AG04449 (cell line): Measurements from ENCODE around the gene MXD4.

Source experiments
- CTCF ChIA-PET: fragments of 350-600 bp; formaldehyde crosslinking; extraction: SDS; loops from one replicate; lab custom pipeline; 2021; ENCODE audit warnings: antibody characterized with exemption; lab: Yijun Ruan, JAX
- POLR2A ChIA-PET: fragments of 400-600, 350-600 bp; formaldehyde crosslinking; extraction: SDS; loops from one replicate; lab custom pipeline; 2020; ENCODE audit warnings: antibody characterized with exemption, inconsistent platforms; lab: Yijun Ruan, JAX
- DNase-seq: peaks from one replicate; pipeline ENCODE4 v3.0.0-alpha.2; 2010; ENCODE audit warnings: low read depth, low spot score
- H3K4me3 ChIP-seq: 2 replicates; pipeline ENCODE4 v1.5.1; 2011; ENCODE audit warnings: low read depth, mild to moderate bottlenecking, control low read depth, low read length
- CTCF ChIP-seq: IDR thresholded peaks from one replicate; pipeline ENCODE4 v1.5.1; 2011; ENCODE audit warnings: mild to moderate bottlenecking, moderate library complexity, low read length, control low read depth, inconsistent platforms; ENCODE audit not compliant: insufficient read depth; ENCODE audit errors: missing control alignments

Gene MXD4

GRCh38 chr4:2303686-2304320 lies 41.9 kb upstream of the MXD4 start:
- no peak overlapping the region for H3K4me3 ChIP-seq
- no peak for TF ChIP-seq CTCF
- CTCF ChIA-PET: no interaction called here
- POLR2A ChIA-PET: no interaction called here
- DNase-seq: no peak

- no peak for TF ChIP-seq CTCF
- H3K4me3 ChIP-seq: no peak overlapping the region
- CTCF ChIA-PET: no interaction called here
- POLR2A ChIA-PET: no interaction called here
- DNase-seq: no peak
Measured at GRCh38 chr4:2303121-2303685, 41.3 kb upstream of the MXD4 start.

GRCh38 chr4:2302387-2303119 lies 40.6 kb upstream of the MXD4 start:
- TF ChIP-seq CTCF: no peak
- H3K4me3 ChIP-seq: no peak overlapping the region
- no peak for DNase-seq
- POLR2A ChIA-PET: no interaction called here
- CTCF ChIA-PET: no interaction called here

- no peak overlapping the region for H3K4me3 ChIP-seq
- ChIA-PET CTCF (no interaction called here), POLR2A (no interaction called here)
- no peak for DNase-seq
- TF ChIP-seq CTCF: no peak
Measured at GRCh38 chr4:2301806-2302205, 39.9 kb upstream of the MXD4 start.

- POLR2A ChIA-PET: no interaction called here
- no peak for TF ChIP-seq CTCF
- CTCF ChIA-PET: no interaction called here
Measured at GRCh38 chr4:2301225-2301642, 39.3 kb upstream of the MXD4 start.

More at GRCh38 chr4:2301225-2301642, 39.3 kb upstream of the MXD4 start:
- DNase-seq: no peak
- H3K4me3 ChIP-seq: no peak overlapping the region
